OCI-LY7 (cell line): ENCODE results near the gene NOX4.
"Not testable (repeated sequence)": the region's sequence is repeated elsewhere in the genome, so short reads cannot be mapped to it uniquely, and the experiment has no call there.

Experiments used
- CTCF ChIP-seq: fragments of 200-600 bp; sonication (generic); conservative IDR thresholded peaks from 2 replicates; pipeline ENCODE4 v1.5.1; 2014; ENCODE audit warnings: mild to moderate bottlenecking, antibody characterized with exemption, low read length, moderate library complexity, mixed read lengths
- EZH2phosphoT487 ChIP-seq: fragments of 200-600 bp; sonication (generic); IDR thresholded peaks from 2 replicates; pipeline ENCODE4 v1.6.1; 2018; ENCODE audit warnings: low read depth, borderline replicate concordance, mild to moderate bottlenecking, mixed run types, antibody characterized with exemption, low read length, moderate library complexity, mixed read lengths

GRCh38 chr11:89295023-89295422 is 196.2 kb downstream of the NOX4 start:
- not testable (repeated sequence) for TF ChIP-seq CTCF, EZH2phosphoT487
